ENCODE data around the gene CKS1B.

Gene CKS1B

GRCh38 chr1:154935749-154936554 lies 38.5 kb upstream of the CKS1B start:
- DNase-seq = no peak
- H3K36me3 ChIP-seq = peaks cover 4% of the 10 kb centered on the region; the same call in 1 of the 2 replicates

GRCh38 chr1:154936555-154937084 lies 37.9 kb upstream of the CKS1B start, which contains the start of gene PMVK:
PMVK (minus strand) TSS chr1:154936719; CDS start chr1:154936685, 34 bp downstream.
- peak; percentile 71 for TF ChIP-seq CTCF (IDR thresholded peaks at IDR 0.05; ENCODE audit: low read depth, low read length)
- peaks cover 7% of the 10 kb centered on the region for H3K9me3 ChIP-seq (ENCODE audit: severe bottlenecking)
- no peaks in the 10 kb centered on the region for H3K27me3 ChIP-seq (ENCODE audit: insufficient read depth, low read depth, severe bottlenecking)
- DNase-seq = peak; percentile 100
- peak within 1 kb of the TSS; percentile 75 for H3K4me3 ChIP-seq (ENCODE audit: low read depth, low read length)
- peak within 1 kb of the TSS; percentile 98 for H3K27ac ChIP-seq
- peaks cover 4% of the 10 kb centered on the region; the same call in 1 of the 2 replicates for H3K36me3 ChIP-seq

More at GRCh38 chr1:154935749-154936554, 38.5 kb upstream of the CKS1B start:
- Histone ChIP-seq H3K9me3 (ENCODE audit: severe bottlenecking) (peaks cover 7% of the 10 kb centered on the region), H3K27me3 (ENCODE audit: insufficient read depth, low read depth, severe bottlenecking) (no peaks in the 10 kb centered on the region), H3K27ac (peak overlapping the region; percentile 98), H3K4me3 (ENCODE audit: low read depth, low read length) (peak overlapping the region; percentile 75)
- no peak for TF ChIP-seq CTCF (IDR thresholded peaks at IDR 0.05; ENCODE audit: low read depth, low read length)

DNA sequence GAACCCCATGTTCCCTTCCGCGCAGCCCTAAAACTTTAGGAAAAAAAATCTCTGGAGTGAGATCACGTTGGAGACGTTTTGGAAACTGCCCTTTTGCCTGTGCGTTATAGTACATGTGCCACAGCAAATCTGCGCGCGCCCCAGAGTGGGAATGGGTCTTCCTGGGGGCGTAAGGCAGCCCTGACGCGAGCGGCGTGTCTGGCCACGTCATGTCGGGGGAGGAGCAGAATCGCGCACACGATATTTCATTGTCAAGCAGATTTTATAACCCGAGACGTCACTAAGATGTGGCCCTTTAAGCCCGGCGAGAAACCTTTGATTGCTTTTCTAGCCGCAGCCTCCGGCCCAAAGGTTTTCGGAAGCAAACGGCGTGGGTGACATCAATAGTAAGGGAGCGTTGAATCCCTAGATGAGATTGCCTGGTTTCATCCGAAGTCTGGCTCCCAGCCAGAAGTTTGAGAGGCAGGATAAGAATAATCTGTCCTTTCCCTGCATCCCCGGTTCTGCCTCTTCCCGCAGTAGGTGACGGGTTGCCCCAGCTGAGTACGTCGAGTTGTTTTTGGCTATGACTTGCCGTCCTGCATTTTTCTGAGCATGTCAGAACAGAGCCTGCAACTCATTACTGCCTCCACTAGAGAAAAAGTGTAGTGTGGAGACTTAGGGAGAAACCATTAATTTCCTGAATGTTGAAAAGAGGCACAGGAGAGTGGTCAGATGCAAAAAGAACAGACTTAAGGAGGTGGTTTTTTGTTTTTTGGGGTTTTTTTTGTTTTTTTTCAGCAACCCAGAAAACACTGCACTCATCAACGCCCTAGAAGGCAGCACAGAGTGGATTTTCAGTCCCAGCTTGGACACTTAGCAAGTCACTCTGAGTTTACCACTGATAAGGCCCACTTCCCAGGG lies 37.1 kb upstream of the CKS1B start:
- peaks cover 4% of the 10 kb centered on the region; the same call in 1 of the 2 replicates for H3K36me3 ChIP-seq
- TF ChIP-seq CTCF (IDR thresholded peaks at IDR 0.05; ENCODE audit: low read depth, low read length) = peak; percentile 56
- peaks cover 7% of the 10 kb centered on the region for H3K9me3 ChIP-seq (ENCODE audit: severe bottlenecking)
- H3K4me3 ChIP-seq (ENCODE audit: low read depth, low read length) = peak overlapping the region; percentile 75
- H3K27ac ChIP-seq = peak overlapping the region; percentile 98
- no peaks in the 10 kb centered on the region for H3K27me3 ChIP-seq (ENCODE audit: insufficient read depth, low read depth, severe bottlenecking)
- peak; percentile 97 for DNase-seq

GRCh38 chr1:154937988-154938386 lies 36.5 kb upstream of the CKS1B start:
- H3K4me3 ChIP-seq (ENCODE audit: low read depth, low read length) = peak overlapping the region; percentile 75

More at GRCh38 chr1:154937988-154938386, 36.5 kb upstream of the CKS1B start:
- no peak for DNase-seq
- Histone ChIP-seq H3K27me3 (ENCODE audit: insufficient read depth, low read depth, severe bottlenecking) (no peaks in the 10 kb centered on the region), H3K9me3 (ENCODE audit: severe bottlenecking) (peaks cover 7% of the 10 kb centered on the region), H3K36me3 (peaks cover 4% of the 10 kb centered on the region; the same call in 1 of the 2 replicates), H3K27ac (peak overlapping the region; percentile 98)
- TF ChIP-seq CTCF (IDR thresholded peaks at IDR 0.05; ENCODE audit: low read depth, low read length) = no peak

Data from WERI-Rb-1 (cell line).